ENCODE data around the gene TNIP2.

DNA sequence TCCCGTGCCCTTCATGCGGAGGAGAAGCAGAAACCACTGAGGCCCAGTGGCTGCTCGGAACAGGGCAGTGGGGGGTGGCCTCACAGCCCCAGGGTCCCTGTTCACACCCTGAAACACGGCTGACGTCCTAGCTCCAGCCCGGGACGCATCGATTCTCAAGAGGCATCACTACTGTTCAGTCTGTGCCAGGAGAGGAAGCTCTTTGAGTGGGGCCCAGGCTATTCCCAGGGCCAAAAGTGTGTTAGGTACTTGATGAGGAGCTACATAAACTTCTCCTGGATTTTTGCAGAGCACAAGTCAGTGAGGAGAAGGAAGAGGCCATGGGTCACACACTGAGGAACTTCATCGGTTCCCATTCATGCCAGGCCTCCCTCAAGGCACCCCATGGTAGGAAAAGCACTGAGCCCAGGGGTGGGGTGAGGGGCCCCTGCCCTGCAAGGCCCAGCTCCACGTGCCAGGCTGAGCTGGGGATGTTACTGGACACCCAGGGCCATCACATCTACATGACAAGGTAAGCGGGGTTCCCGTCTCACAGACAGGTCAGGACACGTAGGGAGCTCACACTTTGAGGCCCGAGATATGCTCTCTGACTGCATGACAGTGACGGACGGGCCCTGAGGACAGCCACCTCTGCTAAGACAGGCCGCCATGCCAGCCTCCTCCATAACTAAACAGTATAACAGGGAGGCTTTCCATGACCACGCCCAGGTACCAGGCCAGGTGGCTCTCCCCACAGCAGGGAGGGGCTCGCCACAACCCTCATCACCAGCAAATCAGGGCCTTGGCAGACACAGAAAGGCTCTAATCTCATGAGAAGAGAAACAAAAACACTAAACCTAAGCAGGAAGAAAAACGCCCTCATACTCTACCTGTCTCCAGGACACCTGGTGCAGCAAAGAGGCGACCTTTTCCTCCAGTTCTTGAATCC lies 12.4 kb downstream of the TNIP2 start:
- TF ChIP-seq, protein P1, sequence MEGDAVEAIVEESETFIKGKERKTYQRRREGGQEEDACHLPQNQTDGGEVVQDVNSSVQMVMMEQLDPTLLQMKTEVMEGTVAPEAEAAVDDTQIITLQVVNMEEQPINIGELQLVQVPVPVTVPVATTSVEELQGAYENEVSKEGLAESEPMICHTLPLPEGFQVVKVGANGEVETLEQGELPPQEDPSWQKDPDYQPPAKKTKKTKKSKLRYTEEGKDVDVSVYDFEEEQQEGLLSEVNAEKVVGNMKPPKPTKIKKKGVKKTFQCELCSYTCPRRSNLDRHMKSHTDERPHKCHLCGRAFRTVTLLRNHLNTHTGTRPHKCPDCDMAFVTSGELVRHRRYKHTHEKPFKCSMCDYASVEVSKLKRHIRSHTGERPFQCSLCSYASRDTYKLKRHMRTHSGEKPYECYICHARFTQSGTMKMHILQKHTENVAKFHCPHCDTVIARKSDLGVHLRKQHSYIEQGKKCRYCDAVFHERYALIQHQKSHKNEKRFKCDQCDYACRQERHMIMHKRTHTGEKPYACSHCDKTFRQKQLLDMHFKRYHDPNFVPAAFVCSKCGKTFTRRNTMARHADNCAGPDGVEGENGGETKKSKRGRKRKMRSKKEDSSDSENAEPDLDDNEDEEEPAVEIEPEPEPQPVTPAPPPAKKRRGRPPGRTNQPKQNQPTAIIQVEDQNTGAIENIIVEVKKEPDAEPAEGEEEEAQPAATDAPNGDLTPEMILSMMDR (IDR thresholded peaks at IDR 0.05; ENCODE audit: poor library complexity), result no peak
- TF ChIP-seq EZH2 (IDR thresholded peaks at IDR 0.05; ENCODE audit: borderline replicate concordance) (no peak), EZH2phosphoT487 (IDR thresholded peaks at IDR 0.05; ENCODE audit: low read depth, severe bottlenecking, unreplicated experiment) (no peak)

Data from hepatocyte (in vitro differentiated cells).